A673 (cell line): ENCODE measurements around the gene CREB3L4. TPM values are rescaled to one million over a fixed set of nuclear protein-coding genes. Genes with fewer than 3 reads are reported as not detected.
A peak's percentile ranks its signal among the peaks of the same experiment; 100 is the strongest.

Experiments
- BruUV-seq: library from RNA; stranded (reverse); fragments of 400-500 nt; replicated peaks from 2 replicates; lab custom pipeline; 2021; lab: Mats Ljungman, UMichigan
- CTCF ChIA-PET: fragments of 300-600 bp; sonication (Branson Sonifier 250); formaldehyde crosslinking; loops from one replicate; lab custom pipeline; 2022; ENCODE audit warnings: antibody characterized with exemption; lab: Charles Lee
- POLR2A ChIA-PET: fragments of 300-600 bp; sonication (Branson Sonifier 250); formaldehyde crosslinking; loops from one replicate; lab custom pipeline; 2022; ENCODE audit warnings: antibody characterized with exemption; ENCODE audit not compliant: low non-redundant PET; lab: Charles Lee
- DNase-seq: peaks from one replicate; pipeline ENCODE4 v3.0.0-alpha.2; 2015; ENCODE audit warnings: low spot score
- H3K27ac ChIP-seq: fragments of 200-600 bp; sonication (generic); 2 replicates; pipeline ENCODE4 v1.5.1; 2016; ENCODE audit warnings: mixed run types, low read depth, mild to moderate bottlenecking, mixed read lengths, antibody characterized with exemption, low read length; ENCODE audit not compliant: poor library complexity, severe bottlenecking
- H3K27me3 ChIP-seq: fragments of 200-600 bp; sonication (generic); replicated peaks from 2 replicates; pipeline ENCODE4 v1.6.1; 2017; ENCODE audit warnings: mixed run types, low read depth, mild to moderate bottlenecking, mixed read lengths, antibody characterized with exemption, low read length; ENCODE audit not compliant: insufficient read depth, poor library complexity
- H3K36me3 ChIP-seq: fragments of 200-600 bp; sonication (generic); 2 replicates; pipeline ENCODE4 v1.6.1; 2016; ENCODE audit warnings: mixed run types, mild to moderate bottlenecking, mixed read lengths, antibody characterized with exemption, low read length; ENCODE audit not compliant: insufficient read depth, poor library complexity, severe bottlenecking
- H3K4me1 ChIP-seq: fragments of 200-600 bp; sonication (generic); 2 replicates; pipeline ENCODE4 v1.6.1; 2017; ENCODE audit warnings: mixed run types, mild to moderate bottlenecking, mixed read lengths, antibody characterized with exemption, low read length; ENCODE audit not compliant: insufficient read depth, poor library complexity, severe bottlenecking
- H3K4me3 ChIP-seq: fragments of 200-600 bp; sonication (generic); 2 replicates; pipeline ENCODE4 v1.5.1; 2016; ENCODE audit warnings: low read depth, mixed run types, mild to moderate bottlenecking, mixed read lengths, low read length; ENCODE audit not compliant: poor library complexity, severe bottlenecking
- H3K9me3 ChIP-seq: fragments of 200-600 bp; sonication (generic); 2 replicates; pipeline ENCODE4 v1.6.1; 2016; ENCODE audit warnings: mixed run types, low read depth, mild to moderate bottlenecking, mixed read lengths, antibody characterized with exemption, low read length; ENCODE audit not compliant: poor library complexity, severe bottlenecking
- CTCF ChIP-seq: fragments of 300-800, 200-600 bp; sonication (generic); conservative IDR thresholded peaks from 2 replicates; pipeline ENCODE4 v1.5.1; 2017; ENCODE audit warnings: low read depth, mild to moderate bottlenecking, antibody characterized with exemption, low read length, moderate library complexity, mixed read lengths
- EZH2 ChIP-seq: fragments of 200-600 bp; sonication (generic); IDR thresholded peaks from 2 replicates; pipeline ENCODE4 v1.6.1; 2017; ENCODE audit warnings: borderline replicate concordance, low read depth, mild to moderate bottlenecking, mixed read lengths, antibody characterized with exemption, low read length; ENCODE audit not compliant: poor library complexity, severe bottlenecking
- intact Hi-C: fragments of 100-400 bp; cut with micrococcal nuclease; formaldehyde crosslinking; loops from one replicate; pipeline ENCODE4 v1.10.0; 2022; ENCODE audit not compliant: unreplicated experiment
- total RNA-seq: library from RNA; stranded (reverse); gene quantifications from 2 replicates; pipeline ENCODE4 v1.2.3, GENCODE V29; 2021

CREB3L4 gene
- total RNA-seq, 1 experiment from 2014 or later, result 8.7 TPM

- ChIA-PET POLR2A (interaction anchor here (0.6 kb wide), 1 partner anchor 871 kb away, joined by 7 read pairs; no protein-coding TSS in a partner anchor), CTCF (no interaction called here)
- Histone ChIP-seq H3K4me1 (peaks cover 11% of the 10 kb centered on the region), H3K9me3 (no peaks in the 10 kb centered on the region), H3K4me3 (no peak overlapping the region), H3K36me3 (peaks cover 18% of the 10 kb centered on the region), H3K27ac (no peak overlapping the region), H3K27me3 (no peaks in the 10 kb centered on the region)
- intact Hi-C loops, result no loop called here
- TF ChIP-seq CTCF (no peak), EZH2 (no peak)
- DNase-seq, result no peak
- no TSS peak for BruUV-seq
These were observed 2.6 kb downstream of the CREB3L4 start for GRCh38 chr1:153970346-153970745.

GRCh38 chr1:153973071-153973470 is 5.4 kb downstream of the CREB3L4 start:
- intact Hi-C loops, result no loop called here
- H3K4me3 ChIP-seq, result no peak overlapping the region
- CTCF ChIA-PET, result no interaction called here
- no peak for TF ChIP-seq CTCF
- no peak for TF ChIP-seq EZH2
- peaks cover 14% of the 10 kb centered on the region for H3K4me1 ChIP-seq
- no TSS peak for BruUV-seq
- no peaks in the 10 kb centered on the region for H3K27me3 ChIP-seq
- no peak for DNase-seq
- no peak overlapping the region for H3K27ac ChIP-seq
- H3K36me3 ChIP-seq, result peaks cover 25% of the 10 kb centered on the region
- POLR2A ChIA-PET, result no interaction called here
- no peaks in the 10 kb centered on the region for H3K9me3 ChIP-seq

- CTCF ChIA-PET, result no interaction called here
- H3K27me3 ChIP-seq, result no peaks in the 10 kb centered on the region
- peaks cover 25% of the 10 kb centered on the region for H3K36me3 ChIP-seq
- H3K4me1 ChIP-seq, result peaks cover 11% of the 10 kb centered on the region
- H3K9me3 ChIP-seq, result no peaks in the 10 kb centered on the region
- peak overlapping the region; percentile 11 for H3K27ac ChIP-seq
- TF ChIP-seq CTCF (no peak), EZH2 (no peak)
- no peak for DNase-seq
- intact Hi-C loops, result no loop called here
- POLR2A ChIA-PET, result interaction anchor here (0.6 kb wide), 1 partner anchor 27 kb away, joined by 16 read pairs; the partner anchor contains the start of gene DENND4B
- H3K4me3 ChIP-seq, result no peak overlapping the region
- no TSS peak for BruUV-seq
These were observed 5.8 kb downstream of the CREB3L4 start for GRCh38 chr1:153973525-153973924.
